ENCODE results near the gene PRR35.

Gene PRR35

DNA sequence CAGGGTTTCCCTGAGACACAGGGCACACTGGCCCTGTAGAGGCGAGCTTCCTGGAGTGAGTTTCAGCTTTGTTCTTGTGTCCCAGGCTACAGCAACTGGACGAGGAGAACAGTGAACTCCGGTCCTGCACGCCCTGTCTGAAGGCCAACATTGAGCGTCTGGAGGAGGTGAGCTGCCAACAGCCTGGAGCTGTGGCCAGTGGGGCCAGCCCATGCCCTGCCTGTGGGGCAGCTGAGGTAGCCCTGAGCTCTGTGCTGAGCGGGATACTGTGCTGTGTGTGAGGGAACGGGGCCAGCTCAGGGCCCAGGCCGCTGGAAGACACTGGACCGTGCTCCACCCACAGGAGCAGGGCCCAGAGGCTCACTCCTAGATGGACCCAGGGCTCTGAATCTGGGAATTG is 41.3 kb upstream of the PRR35 start:
- ChIA-PET CTCF (no interaction called here), POLR2A (interaction anchor here (1.0 kb wide), 1 partner anchor 9 kb away, joined by 3 read pairs; the partner anchor contains the start of gene CAPN15)
- DNase-seq (ENCODE audit: extremely low spot score), result no peak
- TF ChIP-seq FOXK2 (IDR thresholded peaks at IDR 0.05) (no peak), BHLHE40 (IDR thresholded peaks at IDR 0.05; ENCODE audit: borderline replicate concordance) (no peak), FOXA1 (IDR thresholded peaks at IDR 0.05) (no peak), ARNT (IDR thresholded peaks at IDR 0.05) (no peak), ZNF384 (IDR thresholded peaks at IDR 0.05) (no peak)
- TF ChIP-seq, protein P1, sequence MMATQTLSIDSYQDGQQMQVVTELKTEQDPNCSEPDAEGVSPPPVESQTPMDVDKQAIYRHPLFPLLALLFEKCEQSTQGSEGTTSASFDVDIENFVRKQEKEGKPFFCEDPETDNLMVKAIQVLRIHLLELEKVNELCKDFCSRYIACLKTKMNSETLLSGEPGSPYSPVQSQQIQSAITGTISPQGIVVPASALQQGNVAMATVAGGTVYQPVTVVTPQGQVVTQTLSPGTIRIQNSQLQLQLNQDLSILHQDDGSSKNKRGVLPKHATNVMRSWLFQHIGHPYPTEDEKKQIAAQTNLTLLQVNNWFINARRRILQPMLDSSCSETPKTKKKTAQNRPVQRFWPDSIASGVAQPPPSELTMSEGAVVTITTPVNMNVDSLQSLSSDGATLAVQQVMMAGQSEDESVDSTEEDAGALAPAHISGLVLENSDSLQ (IDR thresholded peaks at IDR 0.05), result no peak

GRCh38 chr16:519425-519824 is 40.8 kb upstream of the PRR35 start:
- POLR2A ChIA-PET, result interaction anchor here (1.2 kb wide), 1 partner anchor 124 kb away, joined by 3 read pairs; no protein-coding TSS in a partner anchor
- CTCF ChIA-PET, result no interaction called here
- DNase-seq (ENCODE audit: extremely low spot score), result no peak
- TF ChIP-seq SP1 (IDR thresholded peaks at IDR 0.05) (no peak), FOXA1 (IDR thresholded peaks at IDR 0.05) (no peak), FOXK2 (IDR thresholded peaks at IDR 0.05) (no peak), TARDBP (IDR thresholded peaks at IDR 0.05) (no peak), LEF1 (IDR thresholded peaks at IDR 0.05; ENCODE audit: borderline replicate concordance) (no peak)

- ChIA-PET CTCF (no interaction called here), POLR2A (interaction anchor here (1.2 kb wide), 1 partner anchor 125 kb away, joined by 3 read pairs; no protein-coding TSS in a partner anchor)
- DNase-seq (ENCODE audit: extremely low spot score), result no peak
- TF ChIP-seq, protein P1 (IDR thresholded peaks at IDR 0.05), result no peak
- no peak for TF ChIP-seq FOXM1 (IDR thresholded peaks at IDR 0.05; ENCODE audit: borderline replicate concordance)
- TF ChIP-seq HDGF (IDR thresholded peaks at IDR 0.05; ENCODE audit: borderline replicate concordance), result no peak
- TF ChIP-seq FOXA1 (IDR thresholded peaks at IDR 0.05), result no peak
- no peak for TF ChIP-seq FOXK2 (IDR thresholded peaks at IDR 0.05)
- no peak for TF ChIP-seq ZNF384 (IDR thresholded peaks at IDR 0.05)
- TF ChIP-seq ARNT (IDR thresholded peaks at IDR 0.05), result no peak
- TF ChIP-seq SUZ12 (IDR thresholded peaks at IDR 0.05), result no peak
- TF ChIP-seq BHLHE40 (IDR thresholded peaks at IDR 0.05; ENCODE audit: borderline replicate concordance), result no peak
- no peak for TF ChIP-seq NFRKB (IDR thresholded peaks at IDR 0.05)
- no peak for TF ChIP-seq TARDBP (IDR thresholded peaks at IDR 0.05)
- TF ChIP-seq SP1 (IDR thresholded peaks at IDR 0.05), result no peak
- TF ChIP-seq LEF1 (IDR thresholded peaks at IDR 0.05; ENCODE audit: borderline replicate concordance), result no peak
- no peak for TF ChIP-seq CTBP1 (IDR thresholded peaks at IDR 0.05; ENCODE audit: borderline replicate concordance)
These were observed 40.1 kb upstream of the PRR35 start for GRCh38 chr16:519841-520687.

GRCh38 chr16:520847-521246 is 39.3 kb upstream of the PRR35 start:
- POLR2A ChIA-PET, result interaction anchor here (1.2 kb wide), 1 partner anchor 125 kb away, joined by 3 read pairs; no protein-coding TSS in a partner anchor
- no peak for TF ChIP-seq FOXA1 (IDR thresholded peaks at IDR 0.05)
- TF ChIP-seq CTBP1 (IDR thresholded peaks at IDR 0.05; ENCODE audit: borderline replicate concordance), result no peak
- TF ChIP-seq FOXK2 (IDR thresholded peaks at IDR 0.05), result no peak
- CTCF ChIA-PET, result no interaction called here
- DNase-seq (ENCODE audit: extremely low spot score), result no peak

DNA sequence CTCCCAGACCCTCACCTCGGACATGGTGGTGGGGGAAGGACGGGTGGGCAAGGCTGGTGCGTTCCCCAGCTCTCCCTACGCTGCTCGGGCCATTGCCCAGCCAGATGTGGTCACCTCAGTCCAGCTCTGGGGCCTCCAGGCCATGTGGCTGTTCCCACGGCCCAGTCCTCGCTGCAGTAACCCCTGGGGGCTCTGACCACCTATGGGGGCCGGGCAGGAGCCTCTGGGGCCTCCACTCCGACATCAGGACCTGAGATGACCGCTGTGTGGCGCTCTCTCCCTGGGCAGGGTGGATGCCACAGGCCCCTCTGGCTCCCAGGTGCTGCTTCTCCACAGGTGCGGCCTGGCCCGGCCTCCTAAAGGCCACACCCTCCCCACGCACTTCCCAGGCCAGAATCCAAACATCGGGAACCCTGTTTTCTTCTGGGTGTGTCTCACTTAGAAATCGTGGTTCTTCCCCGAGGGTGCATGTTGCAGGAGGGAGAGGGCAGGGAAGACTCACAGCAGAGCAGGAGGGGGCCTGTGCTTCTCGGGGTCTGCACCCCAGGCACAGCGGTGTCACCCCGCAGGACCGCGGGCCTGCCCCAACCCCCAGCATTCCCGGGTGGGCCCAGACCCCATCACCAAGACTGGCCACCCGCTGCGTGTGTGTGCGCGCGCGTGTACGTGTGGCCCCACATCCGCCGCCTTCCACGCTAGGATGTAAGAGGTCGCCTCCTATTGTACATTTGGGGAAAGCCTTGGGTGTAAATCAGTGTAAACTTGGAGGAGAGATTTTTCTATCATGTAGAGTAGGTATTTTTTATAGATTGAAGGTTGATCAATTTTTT is 38.6 kb upstream of the PRR35 start:
- DNase-seq (ENCODE audit: extremely low spot score), result no peak
- TF ChIP-seq BHLHE40 (IDR thresholded peaks at IDR 0.05; ENCODE audit: borderline replicate concordance) (no peak), L3MBTL2 (conservative IDR thresholded peaks at IDR 0.05) (no peak), LEF1 (IDR thresholded peaks at IDR 0.05; ENCODE audit: borderline replicate concordance) (no peak), ZNF384 (IDR thresholded peaks at IDR 0.05) (no peak), HDGF (IDR thresholded peaks at IDR 0.05; ENCODE audit: borderline replicate concordance) (no peak), NFRKB (IDR thresholded peaks at IDR 0.05) (no peak)
- ChIA-PET CTCF (no interaction called here), POLR2A (no interaction called here)

DNA sequence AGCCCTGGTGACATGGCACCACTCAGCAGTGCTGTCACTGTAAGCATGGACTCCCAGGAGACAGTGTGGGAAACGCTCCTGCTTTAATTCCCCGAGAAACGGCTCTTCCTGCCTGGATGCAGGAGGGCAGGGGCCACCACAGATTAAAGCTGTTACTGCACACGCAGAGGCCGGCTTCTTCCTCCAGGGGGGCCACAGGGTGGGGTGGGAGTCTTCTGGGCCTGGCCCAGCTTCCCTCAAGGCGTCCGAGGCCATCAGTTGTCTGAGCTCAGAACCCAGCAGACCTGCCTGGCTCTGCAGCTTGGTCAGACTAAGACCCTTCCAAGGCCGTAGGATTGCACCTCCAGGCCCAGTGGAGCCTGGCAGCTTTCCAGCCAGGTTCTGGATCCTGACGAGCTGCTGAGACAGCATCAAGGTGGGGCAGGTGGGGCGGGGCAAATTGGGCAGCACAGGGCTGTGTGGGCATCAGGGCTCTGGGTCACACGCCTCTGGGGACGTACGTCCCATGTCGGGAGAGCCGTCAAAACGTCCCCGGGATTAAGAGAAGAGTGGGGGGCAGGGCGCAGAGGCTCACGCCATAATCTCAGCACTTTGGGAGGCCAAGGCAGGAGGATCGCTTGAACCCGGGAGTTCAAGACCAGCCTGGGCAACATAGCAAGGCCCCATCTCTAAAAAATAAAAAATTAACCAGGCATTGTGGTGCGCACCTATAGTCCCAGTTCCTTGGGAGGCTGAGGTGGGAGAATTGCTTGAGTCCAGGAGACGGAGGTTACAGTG is 37.7 kb upstream of the PRR35 start:
- ChIA-PET POLR2A (no interaction called here), CTCF (no interaction called here)
- no peak for DNase-seq (ENCODE audit: extremely low spot score)
- TF ChIP-seq LEF1 (IDR thresholded peaks at IDR 0.05; ENCODE audit: borderline replicate concordance), result no peak
- no peak for TF ChIP-seq HDGF (IDR thresholded peaks at IDR 0.05; ENCODE audit: borderline replicate concordance)
- no peak for TF ChIP-seq CTBP1 (IDR thresholded peaks at IDR 0.05; ENCODE audit: borderline replicate concordance)
- TF ChIP-seq FOXK2 (IDR thresholded peaks at IDR 0.05), result no peak
- TF ChIP-seq ELF4 (IDR thresholded peaks at IDR 0.05), result no peak
- no peak for TF ChIP-seq L3MBTL2 (conservative IDR thresholded peaks at IDR 0.05)
- TF ChIP-seq SUZ12 (IDR thresholded peaks at IDR 0.05), result no peak
- no peak for TF ChIP-seq ARNT (IDR thresholded peaks at IDR 0.05)
- no peak for TF ChIP-seq NFRKB (IDR thresholded peaks at IDR 0.05)
- TF ChIP-seq TARDBP (IDR thresholded peaks at IDR 0.05), result no peak
- no peak for TF ChIP-seq ZNF384 (IDR thresholded peaks at IDR 0.05)
- no peak for TF ChIP-seq SP1 (IDR thresholded peaks at IDR 0.05)
- TF ChIP-seq, protein P1 (IDR thresholded peaks at IDR 0.05), result no peak
- no peak for TF ChIP-seq BHLHE40 (IDR thresholded peaks at IDR 0.05; ENCODE audit: borderline replicate concordance)
- TF ChIP-seq FOXM1 (IDR thresholded peaks at IDR 0.05; ENCODE audit: borderline replicate concordance), result no peak
- TF ChIP-seq FOXA1 (IDR thresholded peaks at IDR 0.05), result no peak
